SK-N-SH (cell line): ENCODE results near the gene SNAI1. TPM values are rescaled to one million over a fixed set of nuclear protein-coding genes. Genes with fewer than 3 reads are reported as not detected.

Experiments
- CTCF ChIP-seq: fragments of 200-600 bp; sonication (generic); IDR thresholded peaks from 2 replicates; pipeline ENCODE4 v1.6.1; 2017; ENCODE audit warnings: antibody characterized with exemption, mild to moderate bottlenecking, moderate library complexity
- ELF1 ChIP-seq: IDR thresholded peaks from 2 replicates; pipeline ENCODE4 v1.4.0; 2012
- GABPA ChIP-seq: IDR thresholded peaks from 2 replicates; pipeline ENCODE4 v1.4.0; 2012; ENCODE audit warnings: low read depth, mild to moderate bottlenecking
- IRF3 ChIP-seq: fragments of 150-350 bp; IDR thresholded peaks from 2 replicates; pipeline ENCODE4 v1.6.1; 2016; ENCODE audit warnings: mild to moderate bottlenecking, low read depth, low read length
- MAX ChIP-seq: IDR thresholded peaks from 2 replicates; pipeline ENCODE4 v1.4.0; 2012; ENCODE audit warnings: low read depth
- MEF2A ChIP-seq: IDR thresholded peaks from 2 replicates; pipeline ENCODE4 v1.4.0; 2012; ENCODE audit warnings: low read depth, borderline replicate concordance
- PBX3 ChIP-seq: IDR thresholded peaks from 2 replicates; pipeline ENCODE4; 2012
- POLR2AphosphoS5 ChIP-seq: IDR thresholded peaks from 2 replicates; pipeline ENCODE4 v1.6.1; 2012; ENCODE audit warnings: low read depth, low read length
- RAD21 ChIP-seq: IDR thresholded peaks from 2 replicates; pipeline ENCODE4 v1.6.1; 2012; ENCODE audit warnings: mild to moderate bottlenecking, low read length
- REST ChIP-seq: IDR thresholded peaks from 2 replicates; pipeline ENCODE4 v1.6.1; 2012; ENCODE audit warnings: mild to moderate bottlenecking, low read depth, low read length, moderate library complexity
- SIN3A ChIP-seq: IDR thresholded peaks from 2 replicates; pipeline ENCODE4 v1.6.1; 2012; ENCODE audit warnings: low read depth, mild to moderate bottlenecking, low read length, moderate library complexity, borderline replicate concordance
- TAF1 ChIP-seq: IDR thresholded peaks from 2 replicates; pipeline ENCODE4 v1.6.1; 2012; ENCODE audit warnings: low read depth, mild to moderate bottlenecking, low read length, moderate library complexity, borderline replicate concordance
- TCF12 ChIP-seq: IDR thresholded peaks from 2 replicates; pipeline ENCODE4 v1.4.0; 2012
- TEAD4 ChIP-seq: IDR thresholded peaks from 2 replicates; pipeline ENCODE4 v1.4.0; 2012; ENCODE audit warnings: mild to moderate bottlenecking, borderline replicate concordance; ENCODE audit not compliant: insufficient read depth
- USF2 ChIP-seq: fragments of 150-350 bp; IDR thresholded peaks from 2 replicates; pipeline ENCODE4 v1.6.1; 2017; ENCODE audit warnings: antibody characterized with exemption, low read length, low read depth, borderline replicate concordance
- ZBTB33 ChIP-seq: IDR thresholded peaks from 2 replicates; pipeline ENCODE4 v1.4.0; 2012; ENCODE audit warnings: low read depth, borderline replicate concordance
- polyA plus RNA-seq, 3 experiments: library from polyadenylated mRNA; depleted of rRNA; stranded (reverse); fragments of >200 nt; gene quantifications; 2 replicates each; pipeline ENCODE4 v1.2.3, GENCODE V29; 2012

SNAI1 gene
- polyA plus RNA-seq, 1 of the 3 experiments (the other 2 are of a cell fraction), result 6.2 TPM

GRCh38 chr20:50029697-50030461 is 47.1 kb downstream of the SNAI1 start (continued):
- TF ChIP-seq MAX (peak; percentile 62; the same call in 1 of the 2 replicates), IRF3 (no peak), POLR2AphosphoS5 (peak; percentile 71; the same call in 1 of the 2 replicates), ZBTB33 (no peak), RAD21 (no peak; the same call in 1 of the 2 replicates), PBX3 (peak; percentile 81), MEF2A (no peak), REST (no peak), SIN3A (no peak), CTCF (no peak), ELF1 (no peak), TCF12 (peak; percentile 94), TEAD4 (peak; percentile 68; the same call in 1 of the 2 replicates), GABPA (no peak), USF2 (no peak), TAF1 (no peak)
